Glutamatergic neuron (in vitro differentiated cells): ENCODE results near the gene RTEL1. TPM values are rescaled to one million over a fixed set of nuclear protein-coding genes. Genes with fewer than 3 reads are reported as not detected.

Experiments
- DNase-seq: peaks from one replicate; pipeline ENCODE4 v3.0.0; 2022
- H3K27ac Mint-ChIP-seq: one replicate; pipeline ENCODE4 v1.8.0; 2020; ENCODE audit warnings: mild to moderate bottlenecking, mixed read lengths, inconsistent platforms; ENCODE audit not compliant: unreplicated experiment
- H3K27me3 Mint-ChIP-seq: one replicate; pipeline ENCODE4 v1.8.0; 2020; ENCODE audit warnings: mild to moderate bottlenecking, moderate library complexity, mixed read lengths, inconsistent platforms; ENCODE audit not compliant: unreplicated experiment
- H3K36me3 Mint-ChIP-seq: one replicate; pipeline ENCODE4 v1.8.0; 2020; ENCODE audit warnings: mild to moderate bottlenecking, mixed read lengths, inconsistent platforms; ENCODE audit not compliant: unreplicated experiment
- H3K4me1 Mint-ChIP-seq: one replicate; pipeline ENCODE4 v1.8.0; 2020; ENCODE audit warnings: mild to moderate bottlenecking, low read depth, mixed read lengths, inconsistent platforms; ENCODE audit not compliant: unreplicated experiment
- H3K4me3 Mint-ChIP-seq: one replicate; pipeline ENCODE4 v1.8.0; 2020; ENCODE audit warnings: mild to moderate bottlenecking, mixed read lengths, inconsistent platforms; ENCODE audit not compliant: unreplicated experiment
- H3K9me3 Mint-ChIP-seq: one replicate; pipeline ENCODE4 v1.8.0; 2020; ENCODE audit warnings: mild to moderate bottlenecking, moderate library complexity, mixed read lengths, inconsistent platforms; ENCODE audit not compliant: unreplicated experiment
- total RNA-seq: library from RNA; stranded (reverse); fragmentation: NEBNext Ultra II Directional; extraction: Animal tissue kit (Norgen Biotek cat#: 25700); gene quantifications from one replicate; pipeline ENCODE4 v1.2.1, GENCODE V29; 2021; ENCODE audit not compliant: unreplicated experiment
- TF ChIP-seq, protein P1 (sequence below): fragments of 200-600 bp; sonication (generic); IDR thresholded peaks from one replicate; pipeline ENCODE4 v1.5.0; 2021; ENCODE audit not compliant: partially characterized antibody, unreplicated experiment

Gene RTEL1
- total RNA-seq, 1 donor from 2014 or later = 36.3 TPM

GRCh38 chr20:63661108-63661507 is 3.0 kb downstream of the RTEL1 start:
- no peak for DNase-seq
- Mint-ChIP-seq H3K4me3 (no peak overlapping the region), H3K27ac (no peak overlapping the region), H3K36me3 (no peaks in the 10 kb centered on the region), H3K27me3 (peaks cover 11% of the 10 kb centered on the region), H3K4me1 (peaks cover 14% of the 10 kb centered on the region), H3K9me3 (peaks cover 7% of the 10 kb centered on the region)
- TF ChIP-seq, protein P1, sequence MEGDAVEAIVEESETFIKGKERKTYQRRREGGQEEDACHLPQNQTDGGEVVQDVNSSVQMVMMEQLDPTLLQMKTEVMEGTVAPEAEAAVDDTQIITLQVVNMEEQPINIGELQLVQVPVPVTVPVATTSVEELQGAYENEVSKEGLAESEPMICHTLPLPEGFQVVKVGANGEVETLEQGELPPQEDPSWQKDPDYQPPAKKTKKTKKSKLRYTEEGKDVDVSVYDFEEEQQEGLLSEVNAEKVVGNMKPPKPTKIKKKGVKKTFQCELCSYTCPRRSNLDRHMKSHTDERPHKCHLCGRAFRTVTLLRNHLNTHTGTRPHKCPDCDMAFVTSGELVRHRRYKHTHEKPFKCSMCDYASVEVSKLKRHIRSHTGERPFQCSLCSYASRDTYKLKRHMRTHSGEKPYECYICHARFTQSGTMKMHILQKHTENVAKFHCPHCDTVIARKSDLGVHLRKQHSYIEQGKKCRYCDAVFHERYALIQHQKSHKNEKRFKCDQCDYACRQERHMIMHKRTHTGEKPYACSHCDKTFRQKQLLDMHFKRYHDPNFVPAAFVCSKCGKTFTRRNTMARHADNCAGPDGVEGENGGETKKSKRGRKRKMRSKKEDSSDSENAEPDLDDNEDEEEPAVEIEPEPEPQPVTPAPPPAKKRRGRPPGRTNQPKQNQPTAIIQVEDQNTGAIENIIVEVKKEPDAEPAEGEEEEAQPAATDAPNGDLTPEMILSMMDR = no peak

DNA sequence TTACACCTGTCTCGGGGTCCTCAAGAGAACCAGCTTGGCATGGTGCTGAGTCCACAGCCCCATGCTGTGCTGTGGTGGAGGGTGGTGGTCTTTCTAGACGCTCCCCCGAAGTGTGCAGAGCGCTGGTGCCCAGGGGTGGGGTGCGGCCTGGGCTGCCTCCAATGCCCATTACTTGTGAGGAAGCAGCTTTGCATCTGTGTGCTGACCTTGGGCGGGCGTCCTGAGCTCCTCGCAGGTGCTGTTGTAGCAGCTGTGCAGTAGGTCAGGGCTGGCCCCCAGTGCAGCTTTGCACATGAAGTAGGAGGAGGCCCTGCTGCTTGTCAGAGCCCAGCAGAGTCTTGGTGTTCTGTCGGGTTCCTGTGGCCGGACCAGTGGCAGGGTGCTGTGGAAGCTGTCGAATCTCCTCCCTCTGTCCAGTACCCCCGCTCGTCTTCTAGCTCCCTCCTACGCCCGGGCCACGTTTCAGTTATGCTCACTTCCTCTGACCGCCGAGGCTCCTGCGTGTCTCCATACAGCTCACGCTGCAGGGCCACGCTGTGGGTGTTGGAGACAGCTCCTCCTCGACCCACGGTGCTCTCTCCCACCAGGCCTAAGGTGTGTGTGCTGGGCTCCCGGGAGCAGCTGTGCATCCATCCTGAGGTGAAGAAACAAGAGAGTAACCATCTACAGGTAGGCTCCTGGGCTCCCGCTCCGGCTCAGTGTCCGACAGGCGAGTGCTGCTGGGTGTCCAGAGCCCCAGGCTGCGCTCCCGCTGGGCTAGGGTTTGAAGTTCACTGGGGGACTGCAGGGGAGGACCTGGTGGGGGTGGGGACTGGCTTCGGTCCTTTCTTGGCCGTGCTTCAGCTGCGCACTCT is 4.1 kb downstream of the RTEL1 start:
- H3K4me3 Mint-ChIP-seq = peak overlapping the region; percentile 38
- TF ChIP-seq, protein P1 = no peak
- H3K36me3 Mint-ChIP-seq = no peaks in the 10 kb centered on the region
- no peak for DNase-seq
- no peak overlapping the region for H3K27ac Mint-ChIP-seq
- peaks cover 6% of the 10 kb centered on the region for H3K27me3 Mint-ChIP-seq
- peaks cover 5% of the 10 kb centered on the region for H3K9me3 Mint-ChIP-seq
- H3K4me1 Mint-ChIP-seq = peaks cover 14% of the 10 kb centered on the region

DNA sequence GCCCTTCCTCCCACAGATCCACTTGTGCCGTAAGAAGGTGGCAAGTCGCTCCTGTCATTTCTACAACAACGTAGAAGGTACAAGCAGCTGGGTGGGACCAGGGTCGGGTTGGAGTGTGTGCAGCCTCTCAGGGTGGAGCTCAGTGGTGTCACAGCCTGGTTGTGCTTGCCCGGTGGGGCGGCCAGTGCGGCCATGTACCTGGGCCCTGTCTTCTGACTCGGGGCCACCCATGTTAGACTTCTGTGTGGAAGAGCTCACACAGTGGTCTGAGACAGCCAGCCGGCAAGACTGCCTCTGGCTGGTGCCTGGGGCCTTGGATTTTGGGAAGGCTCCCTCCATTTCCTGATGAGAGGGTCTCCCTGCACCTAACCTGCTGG is 4.7 kb downstream of the RTEL1 start:
- TF ChIP-seq, protein P1 = no peak
- Mint-ChIP-seq H3K9me3 (peaks cover 5% of the 10 kb centered on the region), H3K36me3 (no peaks in the 10 kb centered on the region), H3K27ac (no peak overlapping the region), H3K4me3 (no peak overlapping the region), H3K4me1 (peaks cover 14% of the 10 kb centered on the region), H3K27me3 (peaks cover 4% of the 10 kb centered on the region)
- no peak for DNase-seq

- Mint-ChIP-seq H3K27ac (no peak overlapping the region), H3K36me3 (peaks cover 4% of the 10 kb centered on the region), H3K4me3 (no peak overlapping the region), H3K27me3 (peaks cover 3% of the 10 kb centered on the region), H3K4me1 (peaks cover 12% of the 10 kb centered on the region), H3K9me3 (peaks cover 3% of the 10 kb centered on the region)
- DNase-seq = no peak
- TF ChIP-seq, protein P1 = no peak
These were observed 5.4 kb downstream of the RTEL1 start for GRCh38 chr20:63663332-63664066.
